ENCODE data around the gene DDX47.

DNA sequence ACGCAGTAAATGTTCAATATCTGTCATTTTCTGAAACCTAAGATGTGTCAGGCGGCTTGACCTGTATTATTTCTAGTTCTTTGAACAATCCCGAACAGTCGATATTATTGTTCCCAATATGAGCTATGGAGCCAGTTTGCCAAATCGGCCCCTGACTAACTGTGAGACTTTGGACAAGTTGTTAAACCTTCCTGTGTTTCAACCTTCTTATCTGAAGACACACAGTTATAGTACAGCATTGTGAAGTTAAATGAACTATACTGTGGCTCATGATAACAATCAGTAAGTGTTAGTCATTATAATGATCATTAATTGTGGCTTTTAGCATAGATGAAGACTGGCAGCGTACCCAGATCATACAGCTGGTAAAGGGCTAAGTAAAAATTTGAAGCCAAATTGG is 23.4 kb downstream of the DDX47 start:
- TF ChIP-seq GATA3 (IDR thresholded peaks at IDR 0.05; ENCODE audit: low read depth, low read length) (no peak), GATA2 (IDR thresholded peaks at IDR 0.05; ENCODE audit: low read depth, low read length) (no peak)
